ENCODE measurements around the gene NIN.
A peak's percentile ranks its signal among the peaks of the same experiment; 100 is the strongest.
"Not testable (repeated sequence)": the region's sequence is repeated elsewhere in the genome, so short reads cannot be mapped to it uniquely, and the experiment has no call there.

Gene NIN

DNA sequence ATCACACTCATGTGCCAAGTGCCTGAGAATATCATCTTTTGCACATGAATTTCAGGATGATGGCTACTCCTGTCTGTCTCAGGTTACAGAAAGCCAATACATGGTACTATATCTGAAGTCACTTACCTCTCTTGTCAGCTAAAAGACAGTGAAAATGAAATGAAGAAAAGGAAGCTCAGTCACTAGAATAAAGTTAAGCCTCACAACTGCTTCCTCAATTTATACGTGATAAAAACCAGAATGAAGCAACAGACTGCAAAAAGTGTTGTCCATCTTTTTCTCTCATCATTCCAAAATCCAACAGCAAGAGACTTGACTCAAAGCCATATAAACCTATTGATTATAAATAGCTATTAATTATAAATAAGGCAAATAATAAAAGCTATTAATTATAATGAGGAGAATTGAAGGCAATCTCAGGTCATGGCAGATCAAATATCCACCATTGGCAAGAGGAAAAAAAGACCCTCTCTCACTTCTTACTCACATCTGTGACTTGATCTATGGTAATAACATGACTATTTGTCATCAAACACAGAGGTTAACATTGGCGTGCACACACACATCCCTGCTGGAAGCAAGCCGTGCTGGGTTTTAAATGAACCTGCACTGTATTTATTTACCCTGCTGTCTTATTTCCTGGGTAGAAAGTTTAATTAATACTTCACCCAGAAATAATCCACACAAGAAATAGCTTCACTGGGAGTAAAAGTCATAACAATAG, 10.0 kb downstream of the NIN start:
- DNase-seq (ENCODE audit: low spot score), result no peak

DNA sequence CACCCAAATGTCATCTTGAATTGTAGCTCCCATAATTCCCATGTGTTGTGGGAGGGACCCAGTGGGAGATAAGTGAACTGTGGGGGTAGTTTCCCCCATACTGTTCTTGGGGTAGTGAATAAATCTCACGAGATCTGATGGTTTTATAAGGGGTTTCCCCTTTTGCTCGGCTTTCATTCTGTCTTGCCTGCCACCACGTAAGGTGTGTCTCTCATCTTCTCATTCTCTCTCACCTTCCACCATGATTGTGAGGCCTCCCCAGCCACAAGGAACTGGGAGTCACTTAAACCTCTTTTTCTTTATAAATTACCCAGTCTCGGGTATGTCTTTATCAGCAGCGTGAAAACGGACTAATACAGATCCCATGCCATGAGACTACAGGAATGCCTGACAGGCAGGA, 11.7 kb downstream of the NIN start:
- not testable (repeated sequence) for DNase-seq (ENCODE audit: low spot score)

DNA sequence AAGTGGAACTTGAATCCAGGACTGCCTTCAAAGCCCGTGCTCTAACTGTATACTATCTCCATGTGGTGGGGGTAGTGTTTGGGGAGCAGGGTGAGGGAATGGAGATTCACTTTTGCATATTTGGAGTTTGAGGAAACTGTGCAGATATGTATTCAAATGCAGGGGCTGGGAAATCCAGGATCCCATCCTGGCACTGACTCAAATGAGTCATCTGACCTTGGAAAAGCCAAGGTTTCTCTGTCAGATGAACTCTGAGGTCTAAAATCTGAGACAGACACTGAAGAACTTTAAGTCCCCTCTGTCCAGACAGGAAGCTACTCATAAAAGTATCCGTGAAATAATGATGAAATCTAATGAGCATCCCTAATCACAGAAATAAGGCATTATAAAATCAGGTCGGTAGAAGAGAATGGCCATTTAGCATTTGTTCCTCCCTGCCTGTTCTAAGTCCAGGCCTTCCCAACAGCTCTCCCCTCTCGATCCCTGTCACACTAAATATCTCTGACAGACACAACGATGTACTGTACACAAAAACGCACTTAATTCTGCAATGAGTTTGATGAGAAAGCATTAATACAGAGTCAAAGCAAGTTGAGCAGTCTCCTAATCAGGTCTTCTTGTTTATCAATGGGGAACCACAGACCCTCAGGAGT, 14.4 kb downstream of the NIN start:
- DNase-seq (ENCODE audit: low spot score), result no peak

DNA sequence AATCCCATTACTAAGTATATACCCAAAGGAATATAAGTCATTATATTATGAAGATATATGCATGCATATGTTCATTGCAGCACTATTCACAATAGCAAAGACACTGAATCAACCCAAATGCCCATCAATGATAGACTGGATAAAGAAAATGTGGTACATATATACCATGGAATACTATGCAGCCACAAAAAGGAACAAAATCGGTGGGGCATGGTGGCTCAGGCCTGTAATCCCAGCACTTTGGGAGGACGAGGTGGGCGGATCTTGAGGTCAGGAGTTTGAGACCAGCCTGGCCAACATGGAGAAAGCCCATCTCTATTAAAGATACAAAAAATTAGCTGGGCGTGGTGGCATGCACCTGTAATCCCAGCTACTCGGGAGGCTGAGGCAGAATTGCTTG, 15.4 kb downstream of the NIN start:
- not testable (repeated sequence) for DNase-seq (ENCODE audit: low spot score)

DNA sequence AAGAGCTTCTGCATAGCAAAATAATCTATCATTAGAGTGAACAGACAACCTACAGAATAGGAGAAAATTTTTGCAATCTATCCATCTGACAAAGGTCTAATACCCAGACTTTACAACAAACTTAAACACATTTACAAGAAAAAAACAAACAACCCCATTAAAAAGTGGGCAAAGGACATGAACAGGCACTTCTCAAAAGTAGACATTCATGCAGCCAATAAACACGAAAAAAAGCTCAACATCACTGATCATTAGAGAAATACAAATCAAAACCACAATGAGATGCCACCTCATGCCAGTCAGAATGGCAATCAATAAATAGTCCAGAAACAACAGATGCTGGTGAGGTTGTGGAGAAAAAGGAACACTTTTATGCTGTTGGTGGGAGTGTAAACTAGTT, 15.9 kb downstream of the NIN start:
- not testable (repeated sequence) for DNase-seq (ENCODE audit: low spot score)

GRCh38 chr14:50814161-50814560, 16.8 kb downstream of the NIN start:
- no peak for DNase-seq (ENCODE audit: low spot score)

GRCh38 chr14:50813544-50813863, 17.5 kb downstream of the NIN start:
- DNase-seq (ENCODE audit: low spot score), result peak; percentile 38

- DNase-seq (ENCODE audit: low spot score), result no peak
Observed at GRCh38 chr14:50812856-50813543, 18.0 kb downstream of the NIN start.

GRCh38 chr14:50812180-50812579, 18.8 kb downstream of the NIN start:
- no peak for DNase-seq (ENCODE audit: low spot score)

DNA sequence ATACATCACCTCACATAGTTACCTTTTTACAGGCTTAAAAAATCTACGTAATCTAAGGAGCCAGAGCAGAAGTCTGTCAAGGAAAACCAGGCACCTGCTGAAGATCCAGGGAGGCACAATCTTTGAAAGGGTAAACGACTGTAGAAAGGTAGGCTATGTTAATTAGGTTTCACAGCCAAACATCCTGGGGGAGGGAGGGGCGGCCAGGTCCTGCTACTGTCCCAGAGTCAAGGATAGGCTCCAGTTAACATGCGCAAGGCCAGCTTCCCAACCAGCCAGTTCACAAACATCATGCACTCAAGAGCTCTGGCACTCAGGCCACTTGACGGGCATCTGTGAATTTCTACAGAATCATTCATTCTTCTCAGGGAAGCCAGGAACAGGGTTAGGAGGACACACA, 22.9 kb downstream of the NIN start:
- DNase-seq (ENCODE audit: low spot score), result no peak

- no peak for DNase-seq (ENCODE audit: low spot score)
Observed at GRCh38 chr14:50806241-50806933, 24.6 kb downstream of the NIN start.

- no peak for DNase-seq (ENCODE audit: low spot score)
Observed at GRCh38 chr14:50805396-50805795, 25.6 kb downstream of the NIN start.

- DNase-seq (ENCODE audit: low spot score), result no peak
Observed at GRCh38 chr14:50804181-50804721, 26.7 kb downstream of the NIN start.

DNA sequence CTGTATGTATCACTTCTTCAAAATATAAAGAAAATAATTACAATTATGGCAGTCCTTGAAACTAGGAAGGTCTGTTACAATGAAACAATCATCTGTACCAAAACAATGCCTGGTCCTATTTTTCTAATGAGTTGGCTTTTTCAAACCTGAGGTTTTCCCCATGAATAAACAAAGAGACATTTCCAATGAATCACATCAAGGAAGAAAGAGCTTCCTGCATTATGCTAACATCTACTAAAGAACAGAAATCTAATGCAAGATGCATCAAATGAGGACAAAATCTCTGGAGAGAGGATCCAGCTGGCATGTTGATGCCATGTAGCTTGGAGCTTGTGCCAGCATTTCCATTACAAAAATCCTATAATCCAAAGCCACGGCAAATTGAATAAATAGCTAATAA, 29.3 kb downstream of the NIN start:
- no peak for DNase-seq (ENCODE audit: low spot score)

GRCh38 chr14:50800032-50800431, 30.9 kb downstream of the NIN start:
- no peak for DNase-seq (ENCODE audit: low spot score)

DNA sequence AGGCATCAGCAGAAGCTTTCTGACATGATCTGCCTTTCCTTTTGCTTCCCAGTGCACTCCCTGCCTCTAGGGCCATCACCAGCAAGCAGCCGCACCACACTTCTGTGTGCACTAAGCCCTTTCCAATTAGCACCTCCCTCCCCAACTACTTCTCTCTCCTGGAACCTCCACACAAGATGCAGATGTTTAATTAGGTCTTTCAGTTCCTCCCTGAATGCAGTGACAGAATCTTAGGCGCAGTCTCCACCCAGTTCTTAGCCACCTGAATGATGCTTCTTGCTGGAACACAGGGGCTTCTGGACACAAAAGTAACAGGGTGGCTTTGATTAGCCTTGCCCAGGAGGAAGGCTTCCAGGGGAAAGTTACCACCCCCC, 32.9 kb downstream of the NIN start:
- no peak for DNase-seq (ENCODE audit: low spot score)

DNA sequence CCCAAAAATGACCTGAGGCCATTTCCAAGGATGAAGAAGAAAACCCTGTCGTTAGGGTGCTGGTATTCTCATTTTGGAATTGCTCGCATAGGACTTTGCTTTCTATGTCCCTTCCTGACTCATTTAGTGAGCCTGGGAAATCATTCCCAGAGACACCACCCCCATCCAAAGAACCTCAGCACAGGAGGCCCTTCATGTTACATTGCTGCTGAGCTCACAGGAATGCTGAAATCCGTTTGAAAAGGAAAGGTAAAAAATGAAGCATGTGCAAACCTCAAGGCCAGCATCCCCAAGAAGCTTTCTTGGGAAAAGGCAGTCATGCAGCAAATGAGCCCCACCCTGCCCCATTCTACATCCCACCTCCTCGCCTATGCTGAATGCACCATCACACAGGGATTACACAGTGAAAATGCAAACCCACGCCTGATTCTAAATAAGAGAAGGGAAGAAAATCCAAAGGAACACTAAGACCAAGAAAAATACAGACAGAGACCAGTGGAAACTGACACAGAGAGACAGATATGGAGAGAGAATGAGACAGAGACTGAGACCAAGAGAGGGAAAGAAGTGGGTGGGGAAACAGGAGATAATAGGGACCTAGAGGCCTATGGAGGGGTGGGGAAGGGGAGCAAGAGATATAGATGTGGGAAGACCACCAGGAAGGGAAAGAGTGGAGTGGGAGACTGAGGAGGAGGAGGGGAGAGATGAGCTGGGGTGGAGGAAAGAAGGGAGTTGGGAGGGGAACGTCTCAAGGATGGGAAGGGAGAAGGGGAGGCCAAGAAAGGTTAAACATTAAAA, 33.5 kb downstream of the NIN start:
- DNase-seq (ENCODE audit: low spot score), result no peak

DNA sequence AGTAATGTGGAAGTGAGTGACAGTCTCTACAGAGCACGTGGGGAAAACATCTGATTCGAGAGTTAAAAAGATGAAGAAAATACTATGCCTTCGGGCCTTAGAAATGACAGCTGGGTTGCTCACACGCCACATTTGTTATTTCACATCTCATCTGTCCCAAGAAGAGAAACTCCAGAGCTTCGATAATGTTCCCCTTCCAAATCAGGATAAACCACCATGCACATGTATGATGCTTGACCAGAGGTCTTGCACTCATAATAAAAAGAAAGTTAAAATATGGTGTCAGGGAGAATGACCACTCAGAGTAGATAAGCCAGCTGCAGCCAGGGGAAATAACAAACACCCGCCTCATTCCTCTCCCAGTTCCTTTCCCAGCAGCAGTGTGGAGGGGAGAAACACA, 34.6 kb downstream of the NIN start:
- no peak for DNase-seq (ENCODE audit: low spot score)

DNA sequence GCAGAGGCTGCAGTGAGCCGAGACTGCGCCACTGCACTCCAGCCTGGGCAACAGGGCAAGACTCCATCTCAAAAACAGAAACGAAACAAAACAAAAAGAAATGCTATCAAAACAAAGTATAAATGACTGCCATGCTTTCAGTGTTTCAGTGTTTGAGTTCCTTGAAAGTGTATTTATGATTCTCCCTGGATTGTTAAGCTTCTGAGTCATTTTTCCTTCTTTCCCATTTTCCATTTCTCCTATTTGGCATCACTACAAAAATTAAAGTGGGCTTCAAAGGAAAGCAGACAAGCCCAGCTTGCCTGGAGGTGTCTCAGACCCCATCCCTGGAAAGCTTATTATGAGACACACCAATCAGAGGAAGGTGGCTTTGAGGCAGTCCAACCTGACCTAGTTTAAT, 35.1 kb downstream of the NIN start:
- DNase-seq (ENCODE audit: low spot score), result no peak

DNA sequence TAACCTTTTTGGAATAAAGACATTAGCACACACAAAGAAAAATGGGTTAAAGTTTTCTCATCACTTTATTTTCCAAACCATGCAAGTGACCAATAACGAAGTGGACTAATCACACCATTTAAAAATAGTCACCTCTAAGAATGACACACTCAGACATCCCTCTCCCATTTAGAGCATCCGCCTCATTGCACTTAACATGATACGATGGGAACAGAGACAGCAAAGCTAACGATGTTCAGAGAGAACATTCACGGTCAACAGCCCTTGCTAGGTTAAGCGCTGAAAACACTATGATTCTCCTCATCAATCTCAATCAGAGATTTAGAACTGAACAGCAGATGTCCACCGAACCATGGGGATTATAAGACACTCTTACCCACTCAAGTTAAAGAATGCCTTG, 35.8 kb downstream of the NIN start:
- DNase-seq (ENCODE audit: low spot score), result no peak

GRCh38 chr14:50794068-50794645, 36.8 kb downstream of the NIN start:
- no peak for DNase-seq (ENCODE audit: low spot score)

Data from germinal center (tissue), 1 donor.